GM21423 (cell line): ENCODE measurements around the gene REPS1.
"Not testable (repeated sequence)": the region's sequence is repeated elsewhere in the genome, so short reads cannot be mapped to it uniquely, and the experiment has no call there.

ENCODE experiments used
- ATAC-seq: cut with Tn5 transposase; IDR thresholded peaks from one replicate; pipeline ENCODE4 v1.9.1; 2021; ENCODE audit warnings: mild to moderate bottlenecking, moderate library complexity; ENCODE audit not compliant: unreplicated experiment

REPS1 gene

GRCh38 chr6:138987643-138988468, at the start of gene REPS1:
Gene REPS1 (minus strand): TSS chr6:138988253. CDS start chr6:138987682, 571 bp downstream.
- ATAC-seq, result peak; percentile 90

GRCh38 chr6:139037490-139037889, 49.4 kb upstream of the REPS1 start:
- no peak for ATAC-seq

GRCh38 chr6:139030228-139030963, 42.3 kb upstream of the REPS1 start:
- peak; percentile 45 for ATAC-seq

- ATAC-seq, result peak; percentile 31
Measured at GRCh38 chr6:139029470-139030227, 41.6 kb upstream of the REPS1 start.

GRCh38 chr6:139028658-139029469, 40.8 kb upstream of the REPS1 start, which contains the start of gene ABRACL:
Gene ABRACL (plus strand): TSS chr6:139028745. CDS start chr6:139034161, 5,416 bp downstream.
- ATAC-seq, result peak; percentile 62

- peak; percentile 4 for ATAC-seq
Measured at GRCh38 chr6:139028215-139028657, 40.2 kb upstream of the REPS1 start.

- no peak for ATAC-seq
Measured at GRCh38 chr6:139027620-139028182, 39.6 kb upstream of the REPS1 start.

GRCh38 chr6:139025416-139025815, 37.4 kb upstream of the REPS1 start:
- ATAC-seq, result not testable (repeated sequence)

GRCh38 chr6:139020689-139021088, 32.6 kb upstream of the REPS1 start:
- no peak for ATAC-seq

- ATAC-seq, result no peak
Measured at GRCh38 chr6:139019722-139020121, 31.7 kb upstream of the REPS1 start.

GRCh38 chr6:139017227-139017626, 29.2 kb upstream of the REPS1 start:
- no peak for ATAC-seq

GRCh38 chr6:139016337-139017213, 28.5 kb upstream of the REPS1 start:
- peak; percentile 79 for ATAC-seq

GRCh38 chr6:139014945-139015344, 26.9 kb upstream of the REPS1 start:
- ATAC-seq, result no peak

GRCh38 chr6:139013185-139013800, 25.2 kb upstream of the REPS1 start:
- no peak for ATAC-seq

GRCh38 chr6:139011980-139012379, 23.9 kb upstream of the REPS1 start:
- no peak for ATAC-seq

- no peak for ATAC-seq
Measured at GRCh38 chr6:139010674-139011073, 22.6 kb upstream of the REPS1 start.

- no peak for ATAC-seq
Measured at GRCh38 chr6:139008117-139008516, 20.1 kb upstream of the REPS1 start.

GRCh38 chr6:139007428-139007827, 19.4 kb upstream of the REPS1 start:
- ATAC-seq, result no peak

GRCh38 chr6:139006477-139006876, 18.4 kb upstream of the REPS1 start:
- ATAC-seq, result no peak
